K562 (cell line): ENCODE data around the gene SEH1L.

ENCODE experiments used
- BHLHE40 ChIP-seq: IDR thresholded peaks from 2 replicates; pipeline ENCODE4 v1.6.1; 2011; ENCODE audit warnings: low read length, improper control_type of control experiment
- CEBPB ChIP-seq: fragments of 450-650 bp; IDR thresholded peaks from 2 replicates; pipeline ENCODE4 v1.6.1; 2016; ENCODE audit warnings: missing genetic modification characterization, missing compliant biosample characterization
- CTCF ChIP-seq, 3 experiments: IDR thresholded peaks in 2 of 3; conservative IDR thresholded peaks in 1 of 3; 2 replicates each; pipeline ENCODE4 v1.5.1; 2011 to 2012; ENCODE audit warnings: low read length in 3 of 3, mild to moderate bottlenecking in 3 of 3, control low read depth in 2 of 3, improper control_type of control experiment in 1 of 3, inconsistent platforms in 1 of 3, low read depth in 1 of 3, mixed read lengths in 1 of 3, moderate library complexity in 1 of 3; ENCODE audit not compliant: insufficient read depth in 2 of 3
- E2F1 ChIP-seq: sonication (generic); formaldehyde crosslinking; IDR thresholded peaks from 2 replicates; pipeline ENCODE4 v1.8.1; 2023; ENCODE audit warnings: mild to moderate bottlenecking, missing genetic modification reagents, moderate library complexity
- FOXP1 ChIP-seq: sonication (generic); formaldehyde crosslinking; IDR thresholded peaks from 2 replicates; pipeline ENCODE4 v1.8.0; 2022; ENCODE audit warnings: mild to moderate bottlenecking, missing genetic modification reagents
- HCFC1 ChIP-seq: IDR thresholded peaks from 2 replicates; pipeline ENCODE4 v1.6.1; 2012; ENCODE audit warnings: low read depth, low read length, improper control_type of control experiment
- IRF1 ChIP-seq: sonication (generic); formaldehyde crosslinking; IDR thresholded peaks from 2 replicates; pipeline ENCODE4 v1.8.0; 2022; ENCODE audit warnings: missing genetic modification reagents, mild to moderate bottlenecking, borderline replicate concordance
- KDM1A ChIP-seq, 2 experiments: fragments of 450-650 bp; IDR thresholded peaks; 2 replicates each; pipeline ENCODE4 v1.6.1; 2016; ENCODE audit warnings: mild to moderate bottlenecking in 2 of 2
- POLR2AphosphoS5 ChIP-seq: IDR thresholded peaks from 2 replicates; pipeline ENCODE4 v1.6.1; 2011; ENCODE audit warnings: mild to moderate bottlenecking, low read depth, low read length, moderate library complexity; ENCODE audit not compliant: control insufficient read depth, insufficient read depth
- STAT6 ChIP-seq: sonication (generic); formaldehyde crosslinking; IDR thresholded peaks from 2 replicates; pipeline ENCODE4 v1.8.1; 2023; ENCODE audit warnings: mild to moderate bottlenecking, missing genetic modification reagents
- TARDBP ChIP-seq: fragments of 450-650 bp; IDR thresholded peaks from 2 replicates; pipeline ENCODE4 v1.6.1; 2016
- ZNF282 ChIP-seq: sonication (generic); formaldehyde crosslinking; IDR thresholded peaks from 2 replicates; pipeline ENCODE4 v1.8.1; 2023; ENCODE audit warnings: missing genetic modification reagents
- ZNF644 ChIP-seq: fragments of 200-800 bp; sonication (Bioruptor generic); IDR thresholded peaks from 2 replicates; pipeline ENCODE4 v1.6.1; 2016; ENCODE audit warnings: low read depth, missing genetic modification characterization, missing compliant biosample characterization

- TF ChIP-seq IRF1 = no peak
- no peak for TF ChIP-seq CTCF (IDR thresholded peaks at IDR 0.05 in 2 of 3, conservative IDR thresholded peaks at IDR 0.05 in 1 of 3; ENCODE audit: insufficient read depth in 2 of 3, low read depth in 1 of 3, low read length in 3 of 3)
- no peak for TF ChIP-seq KDM1A (IDR thresholded peaks at IDR 0.05)
- no peak for TF ChIP-seq STAT6 (CRISPR knock-in tag)
- TF ChIP-seq ZNF644 = no peak
- no peak for TF ChIP-seq FOXP1 (CRISPR knock-in tag)
- no peak for TF ChIP-seq CEBPB (tag)
- no peak for TF ChIP-seq HCFC1
- no peak for TF ChIP-seq POLR2AphosphoS5
- no peak for TF ChIP-seq E2F1 (CRISPR knock-in tag)
- no peak for TF ChIP-seq ZNF282
- no peak for TF ChIP-seq BHLHE40
- TF ChIP-seq TARDBP = no peak
Measured at GRCh38 chr18:13032173-13032572, 84.4 kb downstream of the SEH1L start.
